Stimulated activated naive B cell treated with anti-CD40 and anti-IgM and Interleukin-4, amounts not matched to agents 10 μg/mL and 1 μg/mL and 100 μg/mL, for 72 hours (primary cell): ENCODE measurements around the gene HIVEP1.
"Not testable (repeated sequence)": the region's sequence is repeated elsewhere in the genome, so short reads cannot be mapped to it uniquely, and the experiment has no call there.

ENCODE experiments used
- ATAC-seq, 2 donors: fragments of 150-1000 bp; cut with Tn5 transposase; replicated peaks; 2 replicates each; pipeline ENCODE4 v1.10.0; 2021; ENCODE audit warnings: moderate library complexity in 1 of 2
- DNase-seq: peaks from one replicate; pipeline ENCODE4 v3.0.0; 2021
- H3K27ac Mint-ChIP-seq: one replicate; pipeline ENCODE4 v1.8.0; 2022; ENCODE audit warnings: mild to moderate bottlenecking, mixed read lengths
- H3K27me3 Mint-ChIP-seq, 2 donors: one replicate each; pipeline ENCODE4 v1.8.0; 2022; ENCODE audit warnings: mixed read lengths in 2 of 2
- H3K36me3 Mint-ChIP-seq, 2 donors: one replicate each; pipeline ENCODE4 v1.8.0; 2022; ENCODE audit warnings: mixed read lengths in 2 of 2, mild to moderate bottlenecking in 1 of 2
- H3K4me1 Mint-ChIP-seq, 2 donors: one replicate each; pipeline ENCODE4 v1.8.0; 2022; ENCODE audit warnings: mixed read lengths in 2 of 2, mild to moderate bottlenecking in 1 of 2
- H3K4me3 Mint-ChIP-seq, 2 donors: one replicate each; pipeline ENCODE4 v1.8.0; 2022; ENCODE audit warnings: mild to moderate bottlenecking in 2 of 2, mixed read lengths in 2 of 2, moderate library complexity in 1 of 2
- H3K9me3 Mint-ChIP-seq, 2 donors: one replicate each; pipeline ENCODE4 v1.8.0; 2022; ENCODE audit warnings: mixed read lengths in 2 of 2, mild to moderate bottlenecking in 1 of 2

Gene HIVEP1

GRCh38 chr6:12172572-12172971, 160.5 kb downstream of the HIVEP1 start:
- peaks cover 0 to 14% of the 10 kb centered on the region in 2 donors for H3K36me3 Mint-ChIP-seq
- DNase-seq (no peak), ATAC-seq (no peak)
- no peak overlapping the region for H3K27ac Mint-ChIP-seq
- H3K4me3 Mint-ChIP-seq = no peak overlapping the region
- H3K9me3 Mint-ChIP-seq = peaks cover 4 to 5% of the 10 kb centered on the region in 2 donors
- no peaks in the 10 kb centered on the region for H3K27me3 Mint-ChIP-seq
- no peaks in the 10 kb centered on the region for H3K4me1 Mint-ChIP-seq

GRCh38 chr6:12173181-12173580, 161.1 kb downstream of the HIVEP1 start:
- no peak for DNase-seq
- no peaks in the 10 kb centered on the region for H3K27me3 Mint-ChIP-seq
- H3K4me1 Mint-ChIP-seq = no peaks in the 10 kb centered on the region
- peaks cover 0 to 14% of the 10 kb centered on the region in 2 donors for H3K36me3 Mint-ChIP-seq
- no peak overlapping the region for H3K27ac Mint-ChIP-seq
- H3K9me3 Mint-ChIP-seq = peaks cover 4 to 5% of the 10 kb centered on the region in 2 donors
- H3K4me3 Mint-ChIP-seq = no peak overlapping the region
- no peak for ATAC-seq

GRCh38 chr6:12173661-12174060, 161.5 kb downstream of the HIVEP1 start:
- Mint-ChIP-seq H3K27ac (no peak overlapping the region), H3K27me3 (no peaks in the 10 kb centered on the region), H3K4me3 (no peak overlapping the region), H3K4me1 (no peaks in the 10 kb centered on the region), H3K9me3 (peaks cover 4 to 5% of the 10 kb centered on the region in 2 donors), H3K36me3 (peaks cover 0 to 14% of the 10 kb centered on the region in 2 donors)
- ATAC-seq (no peak), DNase-seq (no peak)

- peaks cover 4 to 5% of the 10 kb centered on the region in 2 donors for H3K9me3 Mint-ChIP-seq
- H3K4me1 Mint-ChIP-seq = no peaks in the 10 kb centered on the region
- peaks cover 0 to 9% of the 10 kb centered on the region in 2 donors for H3K36me3 Mint-ChIP-seq
- H3K4me3 Mint-ChIP-seq = no peak overlapping the region
- no peak for DNase-seq
- no peaks in the 10 kb centered on the region for H3K27me3 Mint-ChIP-seq
- ATAC-seq = no peak
- H3K27ac Mint-ChIP-seq = no peak overlapping the region
Observed at GRCh38 chr6:12174878-12175277, 162.8 kb downstream of the HIVEP1 start.

- H3K9me3 Mint-ChIP-seq = peaks cover 4 to 5% of the 10 kb centered on the region in 2 donors
- DNase-seq (no peak), ATAC-seq (no peak)
- no peaks in the 10 kb centered on the region for H3K4me1 Mint-ChIP-seq
- peaks cover 0 to 5% of the 10 kb centered on the region in 2 donors for H3K36me3 Mint-ChIP-seq
- no peak overlapping the region for H3K4me3 Mint-ChIP-seq
- no peak overlapping the region for H3K27ac Mint-ChIP-seq
- no peaks in the 10 kb centered on the region for H3K27me3 Mint-ChIP-seq
Observed at GRCh38 chr6:12175626-12176025, 163.5 kb downstream of the HIVEP1 start.

GRCh38 chr6:12176782-12177181, 164.7 kb downstream of the HIVEP1 start:
- not testable (repeated sequence) for H3K27me3 Mint-ChIP-seq, H3K27ac Mint-ChIP-seq, ATAC-seq, H3K9me3 Mint-ChIP-seq, H3K4me3 Mint-ChIP-seq, H3K4me1 Mint-ChIP-seq, DNase-seq, H3K36me3 Mint-ChIP-seq

- no peak overlapping the region for H3K4me3 Mint-ChIP-seq
- H3K27me3 Mint-ChIP-seq = no peaks in the 10 kb centered on the region
- H3K36me3 Mint-ChIP-seq = peaks cover 0 to 9% of the 10 kb centered on the region in 2 donors
Observed at GRCh38 chr6:12178521-12178920, 166.4 kb downstream of the HIVEP1 start.

GRCh38 chr6:12181481-12181880, 169.4 kb downstream of the HIVEP1 start:
- Mint-ChIP-seq H3K9me3 (peaks cover 4 to 5% of the 10 kb centered on the region in 2 donors), H3K27ac (no peak overlapping the region), H3K27me3 (no peaks in the 10 kb centered on the region)

More at GRCh38 chr6:12178521-12178920, 166.4 kb downstream of the HIVEP1 start:
- Mint-ChIP-seq H3K27ac (no peak overlapping the region), H3K9me3 (peaks cover 4 to 5% of the 10 kb centered on the region in 2 donors), H3K4me1 (no peaks in the 10 kb centered on the region)
- ATAC-seq = no peak
- no peak for DNase-seq

GRCh38 chr6:12182676-12183075, 170.6 kb downstream of the HIVEP1 start:
- no peaks in the 10 kb centered on the region for H3K27me3 Mint-ChIP-seq
- H3K27ac Mint-ChIP-seq = no peak overlapping the region
- H3K9me3 Mint-ChIP-seq = no peaks in the 10 kb centered on the region
- H3K4me1 Mint-ChIP-seq = no peaks in the 10 kb centered on the region
- peaks cover 0 to 4% of the 10 kb centered on the region in 2 donors for H3K36me3 Mint-ChIP-seq
- no peak overlapping the region for H3K4me3 Mint-ChIP-seq
- ATAC-seq = no peak
- no peak for DNase-seq

More at GRCh38 chr6:12181481-12181880, 169.4 kb downstream of the HIVEP1 start:
- ATAC-seq = no peak
- H3K36me3 Mint-ChIP-seq = peaks cover 0 to 9% of the 10 kb centered on the region in 2 donors
- no peaks in the 10 kb centered on the region for H3K4me1 Mint-ChIP-seq
- no peak for DNase-seq
- no peak overlapping the region for H3K4me3 Mint-ChIP-seq

GRCh38 chr6:12185081-12185673, 173.1 kb downstream of the HIVEP1 start:
- no peak for DNase-seq
- no peak for ATAC-seq
- Mint-ChIP-seq H3K36me3 (peaks cover 0 to 4% of the 10 kb centered on the region in 2 donors), H3K27me3 (no peaks in the 10 kb centered on the region), H3K4me1 (no peaks in the 10 kb centered on the region), H3K27ac (no peak overlapping the region), H3K4me3 (no peak overlapping the region), H3K9me3 (no peaks in the 10 kb centered on the region)

- H3K4me1 Mint-ChIP-seq = no peaks in the 10 kb centered on the region
- H3K27me3 Mint-ChIP-seq = no peaks in the 10 kb centered on the region
- no peak for DNase-seq
- H3K4me3 Mint-ChIP-seq = no peak overlapping the region
- H3K27ac Mint-ChIP-seq = no peak overlapping the region
- peaks cover 0 to 2% of the 10 kb centered on the region in 2 donors for H3K36me3 Mint-ChIP-seq
- ATAC-seq = no peak
- no peaks in the 10 kb centered on the region for H3K9me3 Mint-ChIP-seq
Observed at GRCh38 chr6:12186528-12186927, 174.4 kb downstream of the HIVEP1 start.

GRCh38 chr6:12189150-12189549, 177.0 kb downstream of the HIVEP1 start:
- no peak for ATAC-seq
- no peak overlapping the region for H3K4me3 Mint-ChIP-seq
- H3K4me1 Mint-ChIP-seq = no peaks in the 10 kb centered on the region
- H3K36me3 Mint-ChIP-seq = no peaks in the 10 kb centered on the region
- peaks cover 0 to 2% of the 10 kb centered on the region in 2 donors for H3K9me3 Mint-ChIP-seq
- DNase-seq = no peak
- H3K27ac Mint-ChIP-seq = no peak overlapping the region
- H3K27me3 Mint-ChIP-seq = no peaks in the 10 kb centered on the region

- H3K36me3 Mint-ChIP-seq = no peaks in the 10 kb centered on the region
- H3K9me3 Mint-ChIP-seq = peaks cover 0 to 2% of the 10 kb centered on the region in 2 donors
- DNase-seq = no peak
- no peaks in the 10 kb centered on the region for H3K27me3 Mint-ChIP-seq
- no peak for ATAC-seq
- H3K4me3 Mint-ChIP-seq = no peak overlapping the region
- H3K27ac Mint-ChIP-seq = no peak overlapping the region
- H3K4me1 Mint-ChIP-seq = no peaks in the 10 kb centered on the region
Observed at GRCh38 chr6:12189661-12190060, 177.5 kb downstream of the HIVEP1 start.

- no peaks in the 10 kb centered on the region for H3K27me3 Mint-ChIP-seq
- H3K36me3 Mint-ChIP-seq = no peaks in the 10 kb centered on the region
- no peak overlapping the region for H3K27ac Mint-ChIP-seq
- peaks cover 0 to 2% of the 10 kb centered on the region in 2 donors for H3K9me3 Mint-ChIP-seq
- H3K4me3 Mint-ChIP-seq = no peak overlapping the region
- no peaks in the 10 kb centered on the region for H3K4me1 Mint-ChIP-seq
- no peak for DNase-seq
- ATAC-seq = no peak
Observed at GRCh38 chr6:12190252-12190651, 178.1 kb downstream of the HIVEP1 start.

GRCh38 chr6:12196326-12196936, 184.3 kb downstream of the HIVEP1 start:
- no peaks in the 10 kb centered on the region for H3K4me1 Mint-ChIP-seq
- H3K27ac Mint-ChIP-seq = no peak overlapping the region
- ATAC-seq (no peak), DNase-seq (no peak)
- peaks cover 0 to 2% of the 10 kb centered on the region in 2 donors for H3K9me3 Mint-ChIP-seq
- no peak overlapping the region for H3K4me3 Mint-ChIP-seq
- H3K36me3 Mint-ChIP-seq = no peaks in the 10 kb centered on the region
- H3K27me3 Mint-ChIP-seq = no peaks in the 10 kb centered on the region
